GM23338 (cell line): ENCODE results near the gene XIRP2. TPM values are rescaled to one million over a fixed set of nuclear protein-coding genes. Genes with fewer than 3 reads are reported as not detected.

Source experiments
- ATAC-seq: fragments of 200-7000 bp; cut with Tn5 transposase; 3 replicates; pipeline ENCODE4 v1.9.1; 2020
- DNase-seq: peaks from one replicate; pipeline ENCODE4 v3.0.0-alpha.2; 2015; ENCODE audit warnings: low spot score
- H2AFZ ChIP-seq: fragments of 200-600 bp; sonication (generic); 2 replicates; pipeline ENCODE4 v1.8.0; 2016; ENCODE audit warnings: antibody characterized with exemption, mild to moderate bottlenecking, moderate library complexity
- H3F3A ChIP-seq: fragments of 200-600 bp; sonication (generic); replicated peaks from 2 replicates; pipeline ENCODE4 v1.8.0; 2017; ENCODE audit warnings: antibody characterized with exemption, mixed run types, low read depth
- H3K27ac ChIP-seq: fragments of 200-600 bp; sonication (generic); 2 replicates; pipeline ENCODE4 v1.6.1; 2016; ENCODE audit warnings: low read depth
- H3K27me3 ChIP-seq: fragments of 200-600 bp; sonication (generic); 2 replicates; pipeline ENCODE4 v1.8.0; 2016; ENCODE audit warnings: mild to moderate bottlenecking, mixed run types, moderate library complexity; ENCODE audit not compliant: insufficient read depth
- H3K36me3 ChIP-seq: fragments of 200-600 bp; sonication (generic); 2 replicates; pipeline ENCODE4 v1.8.0; 2016; ENCODE audit warnings: mild to moderate bottlenecking; ENCODE audit not compliant: insufficient read depth
- H3K4me1 ChIP-seq: fragments of 200-600 bp; sonication (generic); 2 replicates; pipeline ENCODE4 v1.8.0; 2016; ENCODE audit warnings: mild to moderate bottlenecking, moderate library complexity; ENCODE audit not compliant: insufficient read depth
- H3K4me2 ChIP-seq: fragments of 200-600 bp; sonication (generic); 2 replicates; pipeline ENCODE4 v1.7.1; 2017; ENCODE audit warnings: mixed run types
- H3K4me3 ChIP-seq: fragments of 200-600 bp; sonication (generic); 2 replicates; pipeline ENCODE4 v1.6.1; 2016; ENCODE audit warnings: mixed run types
- H3K79me2 ChIP-seq: fragments of 200-600 bp; sonication (generic); replicated peaks from 2 replicates; pipeline ENCODE4 v1.8.0; 2017; ENCODE audit warnings: mild to moderate bottlenecking; ENCODE audit not compliant: insufficient read depth
- H3K9me2 ChIP-seq: fragments of 200-600 bp; sonication (generic); 2 replicates; pipeline ENCODE4 v1.8.0; 2017; ENCODE audit not compliant: insufficient read depth
- H4K20me1 ChIP-seq: fragments of 200-600 bp; sonication (generic); replicated peaks from 2 replicates; pipeline ENCODE4 v1.8.0; 2017; ENCODE audit warnings: mild to moderate bottlenecking; ENCODE audit not compliant: insufficient read depth
- H3K27ac Mint-ChIP-seq: 2 replicates; pipeline ENCODE4 v1.8.0; 2020; ENCODE audit warnings: inconsistent platforms, mild to moderate bottlenecking, moderate library complexity, mixed read lengths
- H3K27me3 Mint-ChIP-seq: 3 replicates; pipeline ENCODE4 v1.8.0; 2022; ENCODE audit warnings: low read depth, mild to moderate bottlenecking, moderate library complexity, mixed read lengths, inconsistent platforms; ENCODE audit not compliant: insufficient read depth, poor library complexity
- H3K36me3 Mint-ChIP-seq: 3 replicates; pipeline ENCODE4 v1.8.0; 2021; ENCODE audit warnings: low read depth, mild to moderate bottlenecking, inconsistent platforms, moderate library complexity, mixed read lengths
- H3K4me1 Mint-ChIP-seq: 3 replicates; pipeline ENCODE4 v1.8.0; 2020; ENCODE audit warnings: mild to moderate bottlenecking, inconsistent platforms, mixed read lengths
- H3K4me3 Mint-ChIP-seq: 3 replicates; pipeline ENCODE4 v1.8.0; 2021; ENCODE audit warnings: moderate library complexity, mild to moderate bottlenecking, inconsistent platforms, mixed read lengths
- H3K9me3 Mint-ChIP-seq: 3 replicates; pipeline ENCODE4 v1.8.0; 2020; ENCODE audit warnings: moderate library complexity, mild to moderate bottlenecking, inconsistent platforms, mixed read lengths
- CREB1 ChIP-seq: fragments of 250-450 bp; sonication (Bioruptor Pico); IDR thresholded peaks from 2 replicates; pipeline ENCODE4 v1.5.0; 2020; ENCODE audit warnings: low read depth, mild to moderate bottlenecking, moderate library complexity
- EZH2 ChIP-seq: fragments of 200-600 bp; sonication (generic); IDR thresholded peaks from one replicate; pipeline ENCODE4 v1.8.0; 2017; ENCODE audit warnings: antibody characterized with exemption, mild to moderate bottlenecking, low read depth; ENCODE audit not compliant: unreplicated experiment
- EZH2phosphoT487 ChIP-seq: fragments of 200-600 bp; sonication (generic); IDR thresholded peaks from one replicate; pipeline ENCODE4 v1.8.1; 2018; ENCODE audit warnings: antibody characterized with exemption; ENCODE audit not compliant: unreplicated experiment
- JUNB ChIP-seq: IDR thresholded peaks from one replicate; pipeline ENCODE4 v1.6.1; 2016; ENCODE audit warnings: antibody characterized with exemption; ENCODE audit not compliant: unreplicated experiment
- NANOG ChIP-seq: IDR thresholded peaks from 2 replicates; pipeline ENCODE4 v1.6.1; 2016; ENCODE audit warnings: antibody characterized with exemption, borderline replicate concordance
- POLR2AphosphoS5 ChIP-seq: IDR thresholded peaks from 2 replicates; pipeline ENCODE4 v1.6.1; 2016; ENCODE audit warnings: antibody characterized with exemption, low read depth
- STAT1 ChIP-seq: IDR thresholded peaks from one replicate; pipeline ENCODE4 v1.6.1; 2016; ENCODE audit warnings: antibody characterized with exemption; ENCODE audit not compliant: unreplicated experiment
- ZNF114 ChIP-seq: fragments of 250-450 bp; sonication (Bioruptor Pico); IDR thresholded peaks from 2 replicates; pipeline ENCODE4 v1.5.0; 2020; ENCODE audit warnings: mild to moderate bottlenecking, moderate library complexity
- ZNF331 ChIP-seq: fragments of 250-450 bp; sonication (Bioruptor Pico); IDR thresholded peaks from 2 replicates; pipeline ENCODE4 v1.5.0; 2020; ENCODE audit warnings: low read depth, mild to moderate bottlenecking, moderate library complexity
- polyA plus RNA-seq: library from polyadenylated mRNA; unstranded; fragments of >200 nt; fragmentation: Nextera tagmentation; extraction: Ambion mirVana; gene quantifications from 2 replicates; pipeline ENCODE4 v1.2.1, GENCODE V29; 2016
- total RNA-seq: library from RNA; depleted of rRNA; stranded (reverse); fragments of >200 nt; shearing (Covaris generic); gene quantifications from 2 replicates; pipeline ENCODE4 v1.2.3, GENCODE V29; 2014
- TF ChIP-seq, protein P1 (sequence below): IDR thresholded peaks from one replicate; pipeline ENCODE4 v1.6.1; 2018; ENCODE audit warnings: antibody characterized with exemption; ENCODE audit not compliant: unreplicated experiment
- TF ChIP-seq, protein P2 (sequence below): fragments of 250-450 bp; sonication (Bioruptor Pico); IDR thresholded peaks from 2 replicates; pipeline ENCODE4 v1.5.0; 2020; ENCODE audit warnings: mild to moderate bottlenecking, moderate library complexity
- TF ChIP-seq, protein P3 (sequence below): IDR thresholded peaks from 2 replicates; pipeline ENCODE4 v1.6.1; 2016; ENCODE audit warnings: antibody characterized with exemption
- TF ChIP-seq, protein P4 (sequence below), 2 experiments: fragments of 200-600 bp in 1 of 2; sonication (generic) in 1 of 2; conservative IDR thresholded peaks; 2 replicates each; pipeline versions ENCODE4 v1.5.1 to v1.6.1; 2016 to 2017; ENCODE audit warnings: antibody characterized with exemption in 2 of 2, low read depth in 2 of 2, mild to moderate bottlenecking in 2 of 2, moderate library complexity in 1 of 2

Gene XIRP2
- total and polyA plus RNA-seq, 2 experiments from 2014 or later = 0.17 to 0.31 TPM

DNA sequence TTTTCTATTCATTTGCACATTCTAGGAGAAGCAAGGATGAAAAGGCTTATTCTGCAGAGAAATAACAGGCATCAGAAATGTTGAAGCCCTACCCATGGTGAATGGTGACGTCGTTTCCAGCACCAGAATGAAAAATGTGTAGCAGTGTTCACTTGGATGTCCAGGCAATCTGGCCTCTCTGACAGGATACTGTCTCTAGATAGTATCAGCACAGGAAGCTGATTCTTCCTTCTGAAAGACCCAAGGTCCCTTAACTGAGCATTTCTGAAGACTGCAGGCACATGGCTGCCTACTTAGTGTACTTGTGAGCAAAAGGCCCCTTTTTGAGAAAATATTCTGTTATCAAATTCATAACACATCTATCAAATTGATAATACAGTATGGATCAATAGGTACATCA is 234.1 kb downstream of the XIRP2 start:
- H3K36me3 ChIP-seq = no peaks in the 10 kb centered on the region
- no peak overlapping the region for H3K4me3 ChIP-seq
- no peaks in the 10 kb centered on the region for H3K27me3 ChIP-seq
- no peaks in the 10 kb centered on the region for H4K20me1 ChIP-seq
- H3K27ac ChIP-seq = no peak overlapping the region
- no peaks in the 10 kb centered on the region for H3F3A ChIP-seq
- H3K79me2 ChIP-seq = no peaks in the 10 kb centered on the region
- no peak for DNase-seq
- no peak overlapping the region for H3K4me2 ChIP-seq
- Mint-ChIP-seq H3K4me1 (peaks cover 7% of the 10 kb centered on the region; the same call in 2 of the 3 replicates), H3K27me3 (no peaks in the 10 kb centered on the region), H3K36me3 (no peaks in the 10 kb centered on the region), H3K4me3 (no peak overlapping the region), H3K27ac (no peak overlapping the region), H3K9me3 (no peaks in the 10 kb centered on the region)
- ATAC-seq = no peak
- H3K4me1 ChIP-seq = no peaks in the 10 kb centered on the region
- H2AFZ ChIP-seq = no peak overlapping the region
- no peaks in the 10 kb centered on the region for H3K9me2 ChIP-seq
- TF ChIP-seq, protein P1, sequence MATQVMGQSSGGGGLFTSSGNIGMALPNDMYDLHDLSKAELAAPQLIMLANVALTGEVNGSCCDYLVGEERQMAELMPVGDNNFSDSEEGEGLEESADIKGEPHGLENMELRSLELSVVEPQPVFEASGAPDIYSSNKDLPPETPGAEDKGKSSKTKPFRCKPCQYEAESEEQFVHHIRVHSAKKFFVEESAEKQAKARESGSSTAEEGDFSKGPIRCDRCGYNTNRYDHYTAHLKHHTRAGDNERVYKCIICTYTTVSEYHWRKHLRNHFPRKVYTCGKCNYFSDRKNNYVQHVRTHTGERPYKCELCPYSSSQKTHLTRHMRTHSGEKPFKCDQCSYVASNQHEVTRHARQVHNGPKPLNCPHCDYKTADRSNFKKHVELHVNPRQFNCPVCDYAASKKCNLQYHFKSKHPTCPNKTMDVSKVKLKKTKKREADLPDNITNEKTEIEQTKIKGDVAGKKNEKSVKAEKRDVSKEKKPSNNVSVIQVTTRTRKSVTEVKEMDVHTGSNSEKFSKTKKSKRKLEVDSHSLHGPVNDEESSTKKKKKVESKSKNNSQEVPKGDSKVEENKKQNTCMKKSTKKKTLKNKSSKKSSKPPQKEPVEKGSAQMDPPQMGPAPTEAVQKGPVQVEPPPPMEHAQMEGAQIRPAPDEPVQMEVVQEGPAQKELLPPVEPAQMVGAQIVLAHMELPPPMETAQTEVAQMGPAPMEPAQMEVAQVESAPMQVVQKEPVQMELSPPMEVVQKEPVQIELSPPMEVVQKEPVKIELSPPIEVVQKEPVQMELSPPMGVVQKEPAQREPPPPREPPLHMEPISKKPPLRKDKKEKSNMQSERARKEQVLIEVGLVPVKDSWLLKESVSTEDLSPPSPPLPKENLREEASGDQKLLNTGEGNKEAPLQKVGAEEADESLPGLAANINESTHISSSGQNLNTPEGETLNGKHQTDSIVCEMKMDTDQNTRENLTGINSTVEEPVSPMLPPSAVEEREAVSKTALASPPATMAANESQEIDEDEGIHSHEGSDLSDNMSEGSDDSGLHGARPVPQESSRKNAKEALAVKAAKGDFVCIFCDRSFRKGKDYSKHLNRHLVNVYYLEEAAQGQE = no peak
- TF ChIP-seq ZNF114 = no peak
- TF ChIP-seq, protein P2, sequence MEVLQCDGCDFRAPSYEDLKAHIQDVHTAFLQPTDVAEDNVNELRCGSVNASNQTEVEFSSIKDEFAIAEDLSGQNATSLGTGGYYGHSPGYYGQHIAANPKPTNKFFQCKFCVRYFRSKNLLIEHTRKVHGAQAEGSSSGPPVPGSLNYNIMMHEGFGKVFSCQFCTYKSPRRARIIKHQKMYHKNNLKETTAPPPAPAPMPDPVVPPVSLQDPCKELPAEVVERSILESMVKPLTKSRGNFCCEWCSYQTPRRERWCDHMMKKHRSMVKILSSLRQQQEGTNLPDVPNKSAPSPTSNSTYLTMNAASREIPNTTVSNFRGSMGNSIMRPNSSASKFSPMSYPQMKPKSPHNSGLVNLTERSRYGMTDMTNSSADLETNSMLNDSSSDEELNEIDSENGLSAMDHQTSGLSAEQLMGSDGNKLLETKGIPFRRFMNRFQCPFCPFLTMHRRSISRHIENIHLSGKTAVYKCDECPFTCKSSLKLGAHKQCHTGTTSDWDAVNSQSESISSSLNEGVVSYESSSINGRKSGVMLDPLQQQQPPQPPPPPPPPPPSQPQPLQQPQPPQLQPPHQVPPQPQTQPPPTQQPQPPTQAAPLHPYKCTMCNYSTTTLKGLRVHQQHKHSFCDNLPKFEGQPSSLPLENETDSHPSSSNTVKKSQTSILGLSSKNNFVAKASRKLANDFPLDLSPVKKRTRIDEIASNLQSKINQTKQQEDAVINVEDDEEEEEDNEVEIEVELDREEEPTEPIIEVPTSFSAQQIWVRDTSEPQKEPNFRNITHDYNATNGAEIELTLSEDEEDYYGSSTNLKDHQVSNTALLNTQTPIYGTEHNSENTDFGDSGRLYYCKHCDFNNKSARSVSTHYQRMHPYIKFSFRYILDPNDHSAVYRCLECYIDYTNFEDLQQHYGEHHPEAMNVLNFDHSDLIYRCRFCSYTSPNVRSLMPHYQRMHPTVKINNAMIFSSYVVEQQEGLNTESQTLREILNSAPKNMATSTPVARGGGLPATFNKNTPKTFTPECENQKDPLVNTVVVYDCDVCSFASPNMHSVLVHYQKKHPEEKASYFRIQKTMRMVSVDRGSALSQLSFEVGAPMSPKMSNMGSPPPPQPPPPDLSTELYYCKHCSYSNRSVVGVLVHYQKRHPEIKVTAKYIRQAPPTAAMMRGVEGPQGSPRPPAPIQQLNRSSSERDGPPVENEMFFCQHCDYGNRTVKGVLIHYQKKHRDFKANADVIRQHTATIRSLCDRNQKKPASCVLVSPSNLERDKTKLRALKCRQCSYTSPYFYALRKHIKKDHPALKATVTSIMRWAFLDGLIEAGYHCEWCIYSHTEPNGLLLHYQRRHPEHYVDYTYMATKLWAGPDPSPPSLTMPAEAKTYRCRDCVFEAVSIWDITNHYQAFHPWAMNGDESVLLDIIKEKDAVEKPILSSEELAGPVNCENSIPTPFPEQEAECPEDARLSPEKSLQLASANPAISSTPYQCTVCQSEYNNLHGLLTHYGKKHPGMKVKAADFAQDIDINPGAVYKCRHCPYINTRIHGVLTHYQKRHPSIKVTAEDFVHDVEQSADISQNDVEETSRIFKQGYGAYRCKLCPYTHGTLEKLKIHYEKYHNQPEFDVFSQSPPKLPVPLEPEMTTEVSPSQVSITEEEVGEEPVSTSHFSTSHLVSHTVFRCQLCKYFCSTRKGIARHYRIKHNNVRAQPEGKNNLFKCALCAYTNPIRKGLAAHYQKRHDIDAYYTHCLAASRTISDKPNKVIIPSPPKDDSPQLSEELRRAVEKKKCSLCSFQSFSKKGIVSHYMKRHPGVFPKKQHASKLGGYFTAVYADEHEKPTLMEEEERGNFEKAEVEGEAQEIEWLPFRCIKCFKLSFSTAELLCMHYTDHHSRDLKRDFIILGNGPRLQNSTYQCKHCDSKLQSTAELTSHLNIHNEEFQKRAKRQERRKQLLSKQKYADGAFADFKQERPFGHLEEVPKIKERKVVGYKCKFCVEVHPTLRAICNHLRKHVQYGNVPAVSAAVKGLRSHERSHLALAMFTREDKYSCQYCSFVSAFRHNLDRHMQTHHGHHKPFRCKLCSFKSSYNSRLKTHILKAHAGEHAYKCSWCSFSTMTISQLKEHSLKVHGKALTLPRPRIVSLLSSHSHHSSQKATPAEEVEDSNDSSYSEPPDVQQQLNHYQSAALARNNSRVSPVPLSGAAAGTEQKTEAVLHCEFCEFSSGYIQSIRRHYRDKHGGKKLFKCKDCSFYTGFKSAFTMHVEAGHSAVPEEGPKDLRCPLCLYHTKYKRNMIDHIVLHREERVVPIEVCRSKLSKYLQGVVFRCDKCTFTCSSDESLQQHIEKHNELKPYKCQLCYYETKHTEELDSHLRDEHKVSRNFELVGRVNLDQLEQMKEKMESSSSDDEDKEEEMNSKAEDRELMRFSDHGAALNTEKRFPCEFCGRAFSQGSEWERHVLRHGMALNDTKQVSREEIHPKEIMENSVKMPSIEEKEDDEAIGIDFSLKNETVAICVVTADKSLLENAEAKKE (CRISPR knock-in tag) = no peak
- no peak for TF ChIP-seq NANOG
- TF ChIP-seq EZH2 = no peak
- TF ChIP-seq, protein P3, sequence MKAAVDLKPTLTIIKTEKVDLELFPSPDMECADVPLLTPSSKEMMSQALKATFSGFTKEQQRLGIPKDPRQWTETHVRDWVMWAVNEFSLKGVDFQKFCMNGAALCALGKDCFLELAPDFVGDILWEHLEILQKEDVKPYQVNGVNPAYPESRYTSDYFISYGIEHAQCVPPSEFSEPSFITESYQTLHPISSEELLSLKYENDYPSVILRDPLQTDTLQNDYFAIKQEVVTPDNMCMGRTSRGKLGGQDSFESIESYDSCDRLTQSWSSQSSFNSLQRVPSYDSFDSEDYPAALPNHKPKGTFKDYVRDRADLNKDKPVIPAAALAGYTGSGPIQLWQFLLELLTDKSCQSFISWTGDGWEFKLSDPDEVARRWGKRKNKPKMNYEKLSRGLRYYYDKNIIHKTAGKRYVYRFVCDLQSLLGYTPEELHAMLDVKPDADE = no peak
- TF ChIP-seq EZH2phosphoT487 = no peak
- no peak for TF ChIP-seq STAT1
- TF ChIP-seq POLR2AphosphoS5 = no peak
- no peak for TF ChIP-seq ZNF331 (CRISPR knock-in tag)
- no peak for TF ChIP-seq JUNB
- no peak for TF ChIP-seq CREB1
- TF ChIP-seq, protein P4, sequence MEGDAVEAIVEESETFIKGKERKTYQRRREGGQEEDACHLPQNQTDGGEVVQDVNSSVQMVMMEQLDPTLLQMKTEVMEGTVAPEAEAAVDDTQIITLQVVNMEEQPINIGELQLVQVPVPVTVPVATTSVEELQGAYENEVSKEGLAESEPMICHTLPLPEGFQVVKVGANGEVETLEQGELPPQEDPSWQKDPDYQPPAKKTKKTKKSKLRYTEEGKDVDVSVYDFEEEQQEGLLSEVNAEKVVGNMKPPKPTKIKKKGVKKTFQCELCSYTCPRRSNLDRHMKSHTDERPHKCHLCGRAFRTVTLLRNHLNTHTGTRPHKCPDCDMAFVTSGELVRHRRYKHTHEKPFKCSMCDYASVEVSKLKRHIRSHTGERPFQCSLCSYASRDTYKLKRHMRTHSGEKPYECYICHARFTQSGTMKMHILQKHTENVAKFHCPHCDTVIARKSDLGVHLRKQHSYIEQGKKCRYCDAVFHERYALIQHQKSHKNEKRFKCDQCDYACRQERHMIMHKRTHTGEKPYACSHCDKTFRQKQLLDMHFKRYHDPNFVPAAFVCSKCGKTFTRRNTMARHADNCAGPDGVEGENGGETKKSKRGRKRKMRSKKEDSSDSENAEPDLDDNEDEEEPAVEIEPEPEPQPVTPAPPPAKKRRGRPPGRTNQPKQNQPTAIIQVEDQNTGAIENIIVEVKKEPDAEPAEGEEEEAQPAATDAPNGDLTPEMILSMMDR (conservative IDR thresholded peaks at IDR 0.05; ENCODE audit: low read depth in 2 of 2) = no peak
